ENCODE data around the gene SYT10. TPM values are rescaled to one million over a fixed set of nuclear protein-coding genes. Genes with fewer than 3 reads are reported as not detected.

Gene SYT10, protein sequence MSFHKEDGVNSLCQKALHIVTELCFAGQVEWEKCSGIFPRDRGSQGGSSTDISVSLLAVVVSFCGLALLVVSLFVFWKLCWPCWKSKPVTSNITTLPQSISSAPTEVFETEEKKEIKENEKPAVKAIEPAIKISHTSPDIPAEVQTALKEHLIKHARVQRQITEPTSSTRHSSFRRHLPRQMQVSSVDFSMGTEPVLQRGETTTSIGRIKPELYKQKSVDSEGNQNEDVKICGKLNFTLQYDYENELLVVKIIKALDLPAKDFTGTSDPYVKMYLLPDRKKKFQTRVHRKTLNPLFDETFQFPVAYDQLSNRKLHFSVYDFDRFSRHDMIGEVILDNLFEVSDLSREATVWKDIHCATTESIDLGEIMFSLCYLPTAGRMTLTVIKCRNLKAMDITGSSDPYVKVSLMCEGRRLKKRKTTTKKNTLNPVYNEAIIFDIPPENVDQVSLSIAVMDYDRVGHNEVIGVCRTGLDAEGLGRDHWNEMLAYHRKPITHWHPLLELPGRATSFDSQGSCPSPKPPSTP
- 15.2 TPM for total RNA-seq

GRCh38 chr12:33439587-33440011 is at the start of gene SYT10:
Gene SYT10 (minus strand): TSS chr12:33439819. CDS start chr12:33439522, 297 bp downstream.

All from diencephalon (tissue), 1 donor.